ENCODE data around the gene RNF212B.

- TF ChIP-seq POLR2A (IDR thresholded peaks at IDR 0.05), result no peak
- TF ChIP-seq CTCF (IDR thresholded peaks at IDR 0.05), result no peak
Measured at GRCh38 chr14:23195552-23196101, 42.1 kb upstream of the RNF212B start.

Measured in lower leg skin (tissue), 3 donors.